Effector memory CD8-positive, alpha-beta T cell (primary cell): ENCODE measurements around the gene EVI2A.
A peak's percentile ranks its signal among the peaks of the same experiment; 100 is the strongest.
"Not testable (repeated sequence)": the region's sequence is repeated elsewhere in the genome, so short reads cannot be mapped to it uniquely, and the experiment has no call there.

Source experiments
- ATAC-seq: fragments of 150-1000 bp; cut with Tn5 transposase; replicated peaks from 2 replicates; pipeline ENCODE4 v1.10.0; 2021; ENCODE audit warnings: mild to moderate bottlenecking, moderate library complexity
- DNase-seq, 3 experiments: peaks; one replicate each; pipeline ENCODE4 v3.0.0; 2021
- H3K27ac Mint-ChIP-seq, 2 donors: one replicate each; pipeline ENCODE4 v1.8.0; 2022; ENCODE audit warnings: mild to moderate bottlenecking in 2 of 2, mixed read lengths in 2 of 2, moderate library complexity in 2 of 2
- H3K27me3 Mint-ChIP-seq, 2 donors: one replicate each; pipeline ENCODE4 v1.8.0; 2022; ENCODE audit warnings: mixed read lengths in 2 of 2
- H3K36me3 Mint-ChIP-seq: one replicate; pipeline ENCODE4 v1.8.0; 2022; ENCODE audit warnings: mild to moderate bottlenecking, moderate library complexity, mixed read lengths; ENCODE audit not compliant: insufficient read depth
- H3K4me1 Mint-ChIP-seq, 2 donors: one replicate each; pipeline ENCODE4 v1.8.0; 2022; ENCODE audit warnings: low read depth in 2 of 2, mixed read lengths in 2 of 2
- H3K4me3 Mint-ChIP-seq, 2 donors: one replicate each; pipeline ENCODE4 v1.8.0; 2022; ENCODE audit warnings: mild to moderate bottlenecking in 2 of 2, mixed read lengths in 2 of 2, moderate library complexity in 2 of 2
- H3K9me3 Mint-ChIP-seq, 2 donors: one replicate each; pipeline ENCODE4 v1.8.0; 2022; ENCODE audit warnings: mixed read lengths in 2 of 2

EVI2A gene

DNA sequence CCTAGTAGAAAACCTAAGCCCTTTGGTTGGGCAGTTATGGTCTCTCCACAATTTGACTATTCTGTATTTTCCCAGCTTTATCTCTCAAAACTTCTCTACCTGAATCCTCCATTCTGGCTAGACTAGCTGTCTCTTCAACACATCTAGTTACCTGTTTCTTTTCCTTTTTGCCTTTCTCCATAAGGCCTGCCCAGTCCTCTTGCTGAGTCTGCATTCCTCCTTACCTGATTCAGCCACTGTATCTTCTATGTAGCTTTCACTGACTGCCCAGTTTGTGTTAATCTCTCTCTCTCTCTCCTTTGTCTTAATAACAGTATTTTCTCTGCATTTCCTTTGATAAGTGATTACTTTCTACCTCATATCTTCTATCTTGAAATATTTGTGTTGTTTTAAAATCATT is 2.1 kb upstream of the EVI2A start:
- H3K36me3 Mint-ChIP-seq: peaks cover 25% of the 10 kb centered on the region
- peaks cover 10 to 16% of the 10 kb centered on the region in 2 donors for H3K4me1 Mint-ChIP-seq
- no peaks in the 10 kb centered on the region for H3K27me3 Mint-ChIP-seq
- peak overlapping the region; percentile 15 to 73 for H3K27ac Mint-ChIP-seq
- no peaks in the 10 kb centered on the region for H3K9me3 Mint-ChIP-seq
- H3K4me3 Mint-ChIP-seq: no peak overlapping the region
- no peak for DNase-seq
- no peak for ATAC-seq

DNA sequence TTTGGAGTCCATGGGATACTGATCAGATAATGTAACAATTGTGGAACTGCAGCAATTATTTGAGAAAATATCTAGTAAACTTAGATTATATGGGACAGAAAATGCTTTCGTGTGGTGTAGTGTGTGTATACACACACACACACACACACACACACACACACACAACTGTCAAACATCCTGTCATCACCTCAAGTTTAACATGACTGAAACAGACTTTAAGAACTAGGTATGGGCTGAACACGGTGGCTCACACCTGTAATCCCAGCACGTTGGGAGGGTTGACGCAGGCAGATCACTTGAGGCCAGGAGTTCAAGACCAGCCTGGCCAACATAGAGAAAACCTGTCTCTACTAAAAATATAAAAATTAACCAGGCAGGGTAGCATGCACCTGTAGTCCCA is 544 bp upstream of the EVI2A start:
- Mint-ChIP-seq H3K4me1 (peaks cover 18 to 29% of the 10 kb centered on the region in 2 donors), H3K36me3 (peaks cover 27% of the 10 kb centered on the region), H3K9me3 (no peaks in the 10 kb centered on the region), H3K27me3 (no peaks in the 10 kb centered on the region), H3K27ac (peak overlapping the region; percentile 93), H3K4me3 (peak overlapping the region; percentile 66 to 84)
- ATAC-seq (peak; percentile 41), DNase-seq (peak; percentile 22 to 35 (median 25))

DNA sequence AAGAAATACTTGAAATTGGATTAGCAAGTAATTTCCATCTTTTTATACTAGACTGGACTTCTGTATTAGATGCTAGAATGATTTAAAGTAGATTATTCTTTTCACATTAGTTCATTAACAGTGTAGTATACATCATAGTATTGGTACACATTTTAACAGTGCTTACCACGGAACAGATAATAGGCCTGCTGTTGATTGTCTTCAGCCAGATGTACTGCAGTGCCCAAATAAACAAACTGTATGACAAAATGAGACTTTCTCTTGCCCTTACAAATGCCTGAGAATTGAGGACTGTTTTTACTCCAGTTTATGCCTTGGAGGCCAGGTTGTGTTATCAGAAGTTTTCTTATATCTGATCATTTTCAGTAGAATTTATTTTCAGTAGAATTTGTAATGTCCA is 631 bp downstream of the EVI2A start:
- Mint-ChIP-seq H3K9me3 (no peaks in the 10 kb centered on the region), H3K4me1 (peaks cover 23 to 36% of the 10 kb centered on the region in 2 donors), H3K27me3 (no peaks in the 10 kb centered on the region), H3K27ac (peak overlapping the region; percentile 93), H3K36me3 (peaks cover 24% of the 10 kb centered on the region), H3K4me3 (peak overlapping the region; percentile 66 to 84)
- ATAC-seq (no peak), DNase-seq (no peak)

DNA sequence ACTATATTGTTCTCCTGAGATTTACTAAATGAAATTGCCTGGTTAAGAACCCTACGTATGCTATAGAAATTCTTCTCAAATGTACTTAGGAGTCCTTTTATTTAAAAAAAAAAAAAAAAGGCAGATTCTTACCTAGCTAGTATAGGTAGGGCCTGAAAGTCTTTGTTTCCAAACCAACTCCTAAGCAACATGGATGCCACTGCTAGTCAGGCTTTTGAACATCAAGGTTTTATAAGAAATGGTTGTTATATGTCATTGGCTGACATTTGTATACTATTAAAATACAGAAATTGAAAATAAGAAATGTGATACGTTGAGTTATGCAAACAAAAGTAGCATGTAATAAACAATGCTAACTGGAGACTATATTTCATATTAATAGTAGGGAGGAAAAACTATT is 1.2 kb downstream of the EVI2A start:
- H3K4me3 Mint-ChIP-seq: peak overlapping the region; percentile 66 to 84
- peaks cover 24 to 40% of the 10 kb centered on the region in 2 donors for H3K4me1 Mint-ChIP-seq
- peak overlapping the region; percentile 93 for H3K27ac Mint-ChIP-seq
- DNase-seq (no peak), ATAC-seq (no peak)
- peaks cover 24% of the 10 kb centered on the region for H3K36me3 Mint-ChIP-seq
- no peaks in the 10 kb centered on the region for H3K27me3 Mint-ChIP-seq
- no peaks in the 10 kb centered on the region for H3K9me3 Mint-ChIP-seq

DNA sequence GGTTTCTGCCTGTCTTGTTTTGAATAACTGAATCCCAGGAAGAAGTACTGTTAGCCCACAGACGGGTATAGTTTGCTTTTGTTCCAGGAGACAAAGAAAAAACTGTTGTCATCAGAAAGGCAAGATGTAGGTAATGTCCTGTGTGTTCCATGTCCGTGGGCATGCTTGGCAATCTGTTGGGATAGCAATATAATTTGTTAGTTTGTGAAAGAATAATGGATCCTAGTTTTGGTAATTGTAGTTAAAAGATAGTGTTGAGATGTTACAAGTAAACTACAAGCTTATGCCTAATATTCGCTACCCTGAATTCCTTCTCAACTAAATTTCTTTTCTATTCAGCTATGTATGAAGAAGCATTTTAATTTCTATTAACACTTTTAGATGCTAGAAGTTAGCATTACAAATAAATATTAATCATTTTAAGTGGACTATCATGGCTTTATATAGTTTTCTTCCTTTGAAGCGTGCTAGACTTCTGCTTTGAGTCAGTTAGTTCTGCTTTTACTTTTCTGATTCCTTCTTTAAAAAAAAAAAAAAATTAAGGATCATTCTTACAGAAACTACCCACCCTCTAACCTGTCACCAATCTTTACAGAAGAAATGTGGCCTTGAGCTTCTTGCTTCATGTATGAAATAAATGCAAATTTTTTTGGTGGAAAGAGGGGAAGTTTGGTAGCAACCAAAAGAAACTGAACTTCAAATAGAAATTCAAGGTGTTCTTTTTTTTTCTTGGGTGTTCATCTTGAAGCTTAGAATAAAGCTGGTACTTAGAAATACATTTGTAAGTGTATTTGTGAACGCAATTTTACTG is 2.4 kb downstream of the EVI2A start:
- no peaks in the 10 kb centered on the region for H3K27me3 Mint-ChIP-seq
- H3K27ac Mint-ChIP-seq: peak overlapping the region; percentile 81 to 93
- H3K36me3 Mint-ChIP-seq: peaks cover 24% of the 10 kb centered on the region
- no peak for DNase-seq
- H3K9me3 Mint-ChIP-seq: no peaks in the 10 kb centered on the region
- ATAC-seq: no peak
- H3K4me1 Mint-ChIP-seq: peaks cover 29 to 48% of the 10 kb centered on the region in 2 donors
- peak overlapping the region; percentile 66 to 84 for H3K4me3 Mint-ChIP-seq

DNA sequence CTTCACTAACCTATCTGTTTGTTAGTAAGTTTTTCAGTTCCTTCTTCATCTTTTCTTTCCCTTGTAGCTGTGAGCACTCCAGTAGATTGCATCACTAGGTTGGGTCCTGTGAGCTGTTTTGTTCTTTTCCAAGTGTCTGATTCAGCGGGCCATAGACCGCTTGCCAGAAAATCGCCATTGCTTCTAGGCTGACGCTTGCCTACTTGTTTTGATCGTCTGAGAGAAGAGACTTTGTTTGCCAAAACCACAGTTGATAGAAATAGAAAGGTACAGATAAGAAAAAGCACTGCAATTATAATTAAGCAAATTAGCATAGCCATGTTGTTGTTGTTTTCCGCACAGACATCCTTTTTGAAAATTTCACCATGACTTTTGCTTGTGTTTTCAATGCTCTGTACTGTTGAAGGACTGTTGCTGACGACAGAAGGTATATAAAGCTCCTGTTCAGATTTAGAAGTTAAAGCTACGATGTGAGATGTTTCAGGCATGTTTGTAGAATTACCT is 3.1 kb downstream of the EVI2A start:
- no peaks in the 10 kb centered on the region for H3K9me3 Mint-ChIP-seq
- peaks cover 26 to 43% of the 10 kb centered on the region in 2 donors for H3K4me1 Mint-ChIP-seq
- ATAC-seq (peak; percentile 23), DNase-seq (peak in 2 of 3 experiments; percentile 28 to 41)
- peak overlapping the region; percentile 66 to 84 for H3K4me3 Mint-ChIP-seq
- H3K27me3 Mint-ChIP-seq: no peaks in the 10 kb centered on the region
- H3K27ac Mint-ChIP-seq: peak overlapping the region; percentile 81 to 93
- peaks cover 29% of the 10 kb centered on the region for H3K36me3 Mint-ChIP-seq

DNA sequence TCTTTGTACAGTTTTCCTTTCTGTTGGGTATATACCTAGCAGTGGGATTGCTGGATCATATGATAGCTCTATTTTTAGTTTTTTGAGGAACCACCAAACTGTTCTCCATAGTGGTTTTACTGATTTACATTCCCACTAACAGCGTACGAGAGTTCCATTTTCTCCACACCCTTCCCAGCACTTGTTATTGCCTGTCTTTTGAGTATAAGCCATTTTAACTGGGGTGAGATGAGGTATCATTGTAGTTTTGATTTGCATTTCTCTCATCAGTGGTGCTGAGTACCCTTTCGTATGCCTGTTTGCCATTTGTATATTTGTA is 6.7 kb downstream of the EVI2A start:
- peak overlapping the region; percentile 83 to 95 for H3K4me3 Mint-ChIP-seq
- H3K27me3 Mint-ChIP-seq: no peaks in the 10 kb centered on the region
- H3K36me3 Mint-ChIP-seq: peaks cover 25% of the 10 kb centered on the region
- DNase-seq (no peak), ATAC-seq (no peak)
- H3K27ac Mint-ChIP-seq: peak overlapping the region; percentile 80 to 95
- peaks cover 33 to 53% of the 10 kb centered on the region in 2 donors for H3K4me1 Mint-ChIP-seq
- no peaks in the 10 kb centered on the region for H3K9me3 Mint-ChIP-seq

DNA sequence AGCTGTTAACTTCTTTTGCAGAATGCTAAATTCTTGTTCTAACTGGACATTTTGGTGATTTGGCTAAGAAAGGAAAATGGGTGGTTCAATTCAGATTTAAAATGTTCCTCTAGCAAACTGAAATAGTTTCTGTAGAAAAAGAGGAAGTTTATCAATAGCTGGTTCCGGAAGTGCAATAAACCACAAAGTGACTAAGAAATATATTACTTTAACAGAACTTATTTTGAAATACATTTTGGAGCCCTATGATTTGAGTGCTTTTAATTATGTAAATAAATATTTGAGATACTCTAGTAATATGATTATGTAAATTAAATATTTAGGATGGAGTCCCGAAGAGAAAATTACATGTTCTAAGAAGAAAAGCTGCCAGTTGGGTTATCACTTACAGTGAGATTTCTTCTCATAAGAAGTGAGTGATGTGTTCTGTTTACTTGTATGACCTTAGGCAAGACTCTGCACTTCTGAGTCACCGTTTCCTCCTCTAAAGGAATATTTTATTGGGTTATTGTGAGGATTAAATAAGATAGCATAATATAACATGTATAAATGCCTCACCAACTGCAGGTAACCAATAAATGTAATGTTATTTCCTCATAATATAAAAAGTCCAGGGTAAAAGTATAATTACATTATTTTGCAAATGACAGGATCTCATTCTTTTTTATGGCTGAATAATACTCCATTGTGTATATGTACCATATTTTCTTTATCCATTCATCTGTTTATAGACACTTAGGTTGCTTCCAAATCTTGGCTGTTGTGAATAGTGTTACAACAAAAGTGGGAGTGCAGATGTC is 7.2 kb downstream of the EVI2A start, which contains the start of gene EVI2B:
EVI2B (minus strand) TSS at position 73 of the 800 bp plus-strand sequence. CDS start 8,445 bp downstream, outside the sequence.
- ATAC-seq (peak; percentile 55), DNase-seq (no peak)
- peak within 1 kb of the TSS; percentile 83 to 95 for H3K4me3 Mint-ChIP-seq
- no peaks in the 10 kb centered on the region for H3K27me3 Mint-ChIP-seq
- H3K27ac Mint-ChIP-seq: peak within 1 kb of the TSS; percentile 80 to 95
- peaks cover 21% of the 10 kb centered on the region for H3K36me3 Mint-ChIP-seq
- peaks cover 33 to 57% of the 10 kb centered on the region in 2 donors for H3K4me1 Mint-ChIP-seq
- H3K9me3 Mint-ChIP-seq: no peaks in the 10 kb centered on the region

DNA sequence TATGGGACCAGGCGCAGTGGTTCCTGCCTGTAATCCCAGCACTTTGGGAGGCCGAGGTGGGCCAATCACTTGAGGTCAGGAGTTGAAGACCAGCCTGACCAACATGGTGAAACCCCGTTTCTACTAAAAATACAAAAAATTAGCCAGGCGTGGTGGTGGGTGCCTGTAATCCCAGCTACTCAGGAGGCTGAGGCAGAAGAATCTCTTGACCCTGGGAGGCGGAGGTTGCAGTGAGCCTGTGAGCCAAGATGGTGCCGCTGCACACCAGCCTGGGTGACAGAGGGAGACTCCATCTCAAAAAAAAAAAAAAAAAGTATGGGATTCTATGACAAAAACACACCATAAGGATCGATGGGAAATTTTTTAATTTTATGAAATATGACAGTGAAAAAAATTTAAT is 9.2 kb downstream of the EVI2A start:
- not testable (repeated sequence) for ATAC-seq, H3K27me3 Mint-ChIP-seq, H3K9me3 Mint-ChIP-seq, DNase-seq
- Mint-ChIP-seq H3K4me3 (peak overlapping the region; percentile 83 to 95), H3K36me3 (peaks cover 22% of the 10 kb centered on the region), H3K27ac (peak overlapping the region; percentile 80 to 92), H3K4me1 (peaks cover 33 to 61% of the 10 kb centered on the region in 2 donors)

DNA sequence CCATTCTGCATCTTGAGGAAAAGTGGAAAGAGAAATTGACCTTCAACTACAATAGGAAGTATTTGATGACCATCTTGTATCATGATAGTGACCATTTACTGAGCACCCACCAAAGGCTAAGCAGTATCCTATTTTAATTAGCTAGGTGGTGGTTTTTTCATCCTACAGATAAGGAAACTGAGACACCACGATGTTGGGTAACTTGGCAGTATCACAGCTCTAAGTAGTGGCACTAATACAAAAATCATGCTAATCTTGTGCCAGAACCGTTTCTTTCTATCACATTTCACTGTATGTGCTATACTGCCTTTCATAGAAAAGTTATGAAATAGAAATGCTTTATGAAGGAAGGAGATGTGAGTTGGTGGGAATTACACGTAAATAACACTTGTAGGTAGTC is 9.9 kb downstream of the EVI2A start:
- Mint-ChIP-seq H3K9me3 (no peaks in the 10 kb centered on the region), H3K4me1 (peaks cover 31 to 60% of the 10 kb centered on the region in 2 donors), H3K27ac (peak overlapping the region; percentile 80 to 92), H3K36me3 (peaks cover 23% of the 10 kb centered on the region), H3K27me3 (no peaks in the 10 kb centered on the region), H3K4me3 (peak overlapping the region; percentile 83 to 95)
- ATAC-seq (no peak), DNase-seq (no peak)

DNA sequence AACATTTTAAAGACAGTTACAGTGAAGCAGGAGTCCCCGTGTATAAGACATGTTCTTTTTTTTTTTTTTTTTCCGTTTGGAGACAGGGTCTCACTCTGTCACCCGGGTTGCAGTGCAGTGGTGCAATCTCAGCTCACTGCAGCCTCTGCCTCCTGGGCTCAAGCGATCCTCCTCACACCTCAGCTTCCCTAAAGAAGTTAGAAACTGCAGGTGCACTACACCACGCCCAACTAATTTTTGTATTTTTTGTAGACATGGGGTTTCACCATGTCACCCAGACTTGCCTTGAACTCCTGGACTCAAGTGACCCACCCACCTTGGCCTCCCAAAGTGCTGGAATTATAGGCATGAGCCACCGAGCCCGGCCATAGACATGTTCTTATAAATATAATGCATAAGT is 10.5 kb downstream of the EVI2A start:
- Mint-ChIP-seq H3K27ac (peak overlapping the region; percentile 80 to 92), H3K4me3 (peak overlapping the region; percentile 83 to 95), H3K4me1 (peaks cover 31 to 63% of the 10 kb centered on the region in 2 donors), H3K36me3 (peaks cover 25% of the 10 kb centered on the region), H3K9me3 (no peaks in the 10 kb centered on the region), H3K27me3 (no peaks in the 10 kb centered on the region)
- DNase-seq (no peak), ATAC-seq (no peak)

DNA sequence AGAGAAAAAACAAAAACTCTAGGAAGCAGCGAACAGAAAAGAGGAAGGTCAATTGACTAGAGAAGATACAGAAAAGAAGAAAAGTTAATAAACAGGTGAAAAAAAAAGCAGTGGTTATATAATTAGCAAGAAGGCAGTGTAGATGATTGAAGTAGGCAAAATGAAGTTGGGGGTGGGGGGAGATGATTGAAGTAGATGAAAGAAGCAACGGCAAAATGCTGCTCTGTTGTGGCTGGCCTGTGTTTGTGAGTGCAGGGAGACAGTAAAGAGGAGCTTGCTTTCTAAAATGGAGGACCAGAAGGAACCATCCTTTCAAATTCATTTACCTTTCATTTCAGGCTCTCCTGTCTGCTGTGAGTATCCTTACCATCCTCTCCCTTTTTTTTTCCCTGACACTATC is 11.2 kb downstream of the EVI2A start:
- Mint-ChIP-seq H3K4me3 (peak overlapping the region; percentile 83 to 95), H3K9me3 (no peaks in the 10 kb centered on the region), H3K36me3 (peaks cover 30% of the 10 kb centered on the region), H3K27ac (peak overlapping the region; percentile 80 to 92), H3K27me3 (no peaks in the 10 kb centered on the region), H3K4me1 (peaks cover 32 to 65% of the 10 kb centered on the region in 2 donors)
- DNase-seq (peak in 1 of 3 experiments; percentile 23), ATAC-seq (peak; percentile 61)

DNA sequence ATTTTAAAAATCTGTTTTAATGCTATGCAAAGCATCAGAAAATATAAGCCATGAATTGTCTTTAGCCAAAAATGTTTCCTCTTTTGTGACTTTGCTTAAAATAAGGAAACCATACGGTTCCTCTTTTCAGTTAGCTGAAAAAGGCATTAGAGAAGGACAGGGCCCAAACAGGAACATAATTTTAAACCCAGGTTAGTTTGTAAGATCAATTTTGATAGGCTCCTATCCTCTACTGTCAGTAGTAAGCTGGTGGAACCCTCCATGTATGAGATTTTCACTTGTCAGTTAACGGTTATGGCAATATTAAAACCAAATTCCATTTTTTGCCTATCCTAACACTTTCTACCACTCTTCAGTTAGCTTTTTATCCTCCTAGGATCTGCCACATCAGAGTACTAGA is 11.9 kb downstream of the EVI2A start:
- Mint-ChIP-seq H3K27ac (peak overlapping the region; percentile 80 to 92), H3K4me1 (peaks cover 32 to 66% of the 10 kb centered on the region in 2 donors), H3K36me3 (peaks cover 37% of the 10 kb centered on the region), H3K9me3 (no peaks in the 10 kb centered on the region), H3K4me3 (peak overlapping the region; percentile 83 to 95), H3K27me3 (no peaks in the 10 kb centered on the region)
- ATAC-seq (peak; percentile 40), DNase-seq (no peak)
